HUES64 (cell line): ENCODE results near the gene HYCC2. TPM values are rescaled to one million over a fixed set of nuclear protein-coding genes. Genes with fewer than 3 reads are reported as not detected.
A peak's percentile ranks its signal among the peaks of the same experiment; 100 is the strongest.
"Not testable (repeated sequence)": the region's sequence is repeated elsewhere in the genome, so short reads cannot be mapped to it uniquely, and the experiment has no call there.

ENCODE experiments used
- H3K27ac ChIP-seq: 2 replicates; pipeline ENCODE4 v1.7.0; 2013; ENCODE audit warnings: low read depth, low read length, inconsistent platforms
- H3K27me3 ChIP-seq: 2 replicates; pipeline ENCODE4 v1.6.1; 2013; ENCODE audit warnings: mild to moderate bottlenecking, low read length; ENCODE audit not compliant: insufficient read depth
- H3K36me3 ChIP-seq: 2 replicates; pipeline ENCODE4 v1.6.1; 2013; ENCODE audit warnings: mild to moderate bottlenecking, low read length; ENCODE audit not compliant: insufficient read depth
- H3K4me1 ChIP-seq: 2 replicates; pipeline ENCODE4 v1.6.1; 2013; ENCODE audit warnings: mild to moderate bottlenecking, low read length, moderate library complexity; ENCODE audit not compliant: insufficient read depth
- H3K4me3 ChIP-seq: 2 replicates; pipeline ENCODE4 v1.5.1; 2013; ENCODE audit warnings: mild to moderate bottlenecking, low read length, moderate library complexity
- H3K9ac ChIP-seq: 2 replicates; pipeline ENCODE4 v1.6.1; 2013; ENCODE audit warnings: mild to moderate bottlenecking, low read depth, low read length
- H3K9me3 ChIP-seq: 2 replicates; pipeline ENCODE4 v1.6.1; 2013; ENCODE audit warnings: low read depth, low read length; ENCODE audit not compliant: insufficient read depth
- WGBS: fragments of 150-250, 120-280 bp; methylation state at CpG from one replicate; pipeline ENCODE4 v1.1.7; 2013; ENCODE audit warnings: missing lambda C conversion rate; 5-methylcytosine and 5-hydroxymethylcytosine counted together
- polyA plus RNA-seq, 2 experiments: library from polyadenylated mRNA; stranded (reverse); fragments of 50-300 nt; gene quantifications; one replicate each; pipeline ENCODE4 v1.2.3, GENCODE V29; 2013

The HYCC2 gene
- polyA plus RNA-seq (2013, experiment 1 of 2), result 2.7 TPM
- 2.7 TPM for polyA plus RNA-seq (2013, experiment 2 of 2)

- peak within 1 kb of the TSS; percentile 86 for H3K4me3 ChIP-seq
- peaks cover 3% of the 10 kb centered on the region; the same call in 1 of the 2 replicates for H3K4me1 ChIP-seq
- H3K9me3 ChIP-seq, result no peaks in the 10 kb centered on the region
- H3K36me3 ChIP-seq, result no peaks in the 10 kb centered on the region
- WGBS, result 0% methylated on average over 34 of the region's 34 CpGs
- H3K27me3 ChIP-seq, result no peaks in the 10 kb centered on the region
- peak within 1 kb of the TSS; percentile 85 for H3K9ac ChIP-seq
- H3K27ac ChIP-seq, result peak within 1 kb of the TSS; percentile 87
Measured at GRCh38 chr2:201071479-201072200, at the start of gene HYCC2, which contains the start of gene NDUFB3. HYCC2 (minus strand) TSS chr2:201071671; CDS start chr2:201024009, 47,662 bp downstream. NDUFB3 (plus strand) TSS chr2:201072001; CDS start chr2:201078883, 6,882 bp downstream.

GRCh38 chr2:201118961-201119854 lies 47.7 kb upstream of the HYCC2 start:
- Histone ChIP-seq H3K27me3 (no peaks in the 10 kb centered on the region), H3K4me3 (peak overlapping the region; percentile 70), H3K9ac (peak overlapping the region; percentile 72), H3K36me3 (no peaks in the 10 kb centered on the region), H3K9me3 (no peaks in the 10 kb centered on the region), H3K4me1 (peaks cover 13% of the 10 kb centered on the region), H3K27ac (peak overlapping the region; percentile 45; the same call in 1 of the 2 replicates)
- WGBS, result 43% methylated on average over 12 of the region's 12 CpGs

- Histone ChIP-seq H3K27ac (peak overlapping the region; percentile 45), H3K9ac (peak overlapping the region; percentile 72)
- 8% methylated on average over 48 of the region's 48 CpGs for WGBS
Measured at GRCh38 chr2:201118121-201118960, 46.9 kb upstream of the HYCC2 start.

GRCh38 chr2:201117735-201118094 lies 46.2 kb upstream of the HYCC2 start:
- Histone ChIP-seq H3K4me1 (peaks cover 13% of the 10 kb centered on the region), H3K4me3 (peak overlapping the region; percentile 70), H3K9ac (peak overlapping the region; percentile 72; the same call in 1 of the 2 replicates)
- H3K27me3 ChIP-seq, H3K36me3 ChIP-seq, H3K9me3 ChIP-seq, H3K27ac ChIP-seq: not testable (repeated sequence)
- 85% methylated on average over 13 of the region's 13 CpGs for WGBS

More at GRCh38 chr2:201118121-201118960, 46.9 kb upstream of the HYCC2 start:
- no peaks in the 10 kb centered on the region for H3K36me3 ChIP-seq
- no peaks in the 10 kb centered on the region for H3K27me3 ChIP-seq
- H3K4me3 ChIP-seq, result peak overlapping the region; percentile 70
- peaks cover 13% of the 10 kb centered on the region for H3K4me1 ChIP-seq
- H3K9me3 ChIP-seq, result no peaks in the 10 kb centered on the region

GRCh38 chr2:201116959-201117734 lies 45.7 kb upstream of the HYCC2 start:
- Histone ChIP-seq H3K27me3 (no peaks in the 10 kb centered on the region), H3K9me3 (no peaks in the 10 kb centered on the region), H3K9ac (peak overlapping the region; percentile 72), H3K36me3 (no peaks in the 10 kb centered on the region), H3K4me3 (peak overlapping the region; percentile 66), H3K4me1 (peaks cover 13% of the 10 kb centered on the region), H3K27ac (peak overlapping the region; percentile 72)
- 64% methylated on average over 22 of the region's 22 CpGs for WGBS

- 54% methylated on average over 75 of the region's 75 CpGs for WGBS
- Histone ChIP-seq H3K9me3 (no peaks in the 10 kb centered on the region), H3K4me3 (peak within 1 kb of the TSS; percentile 66), H3K4me1 (peaks cover 13% of the 10 kb centered on the region), H3K36me3 (no peaks in the 10 kb centered on the region), H3K27ac (peak within 1 kb of the TSS; percentile 72), H3K27me3 (no peaks in the 10 kb centered on the region), H3K9ac (peak within 1 kb of the TSS; percentile 72)
Measured at GRCh38 chr2:201116115-201116958, 44.9 kb upstream of the HYCC2 start, which contains the start of gene CFLAR. CFLAR (plus strand) TSS chr2:201116164; CDS start chr2:201129866, 13,702 bp downstream.

- no peaks in the 10 kb centered on the region for H3K27me3 ChIP-seq
- no peak overlapping the region for H3K9ac ChIP-seq
- H3K27ac ChIP-seq, result no peak overlapping the region
- H3K9me3 ChIP-seq, result no peaks in the 10 kb centered on the region
- H3K4me1 ChIP-seq, result peaks cover 13% of the 10 kb centered on the region
- no peaks in the 10 kb centered on the region for H3K36me3 ChIP-seq
- H3K4me3 ChIP-seq, result no peak overlapping the region
Measured at GRCh38 chr2:201114846-201115245, 43.4 kb upstream of the HYCC2 start.

- H3K9me3 ChIP-seq, result no peaks in the 10 kb centered on the region
- H3K4me1 ChIP-seq, result peaks cover 13% of the 10 kb centered on the region
- no peak overlapping the region for H3K4me3 ChIP-seq
- WGBS, result 95% methylated on average over 3 of the region's 4 CpGs
- no peak overlapping the region for H3K9ac ChIP-seq
- H3K27me3 ChIP-seq, result no peaks in the 10 kb centered on the region
- no peaks in the 10 kb centered on the region for H3K36me3 ChIP-seq
- no peak overlapping the region for H3K27ac ChIP-seq
Measured at GRCh38 chr2:201114350-201114749, 42.9 kb upstream of the HYCC2 start.

- Histone ChIP-seq H3K36me3 (no peaks in the 10 kb centered on the region), H3K27ac (no peak overlapping the region), H3K4me1 (no peaks in the 10 kb centered on the region), H3K9me3 (no peaks in the 10 kb centered on the region), H3K9ac (no peak overlapping the region), H3K27me3 (no peaks in the 10 kb centered on the region), H3K4me3 (no peak overlapping the region)
- WGBS, result 100% methylated on average over 3 of the region's 3 CpGs
Measured at GRCh38 chr2:201111096-201111495, 39.6 kb upstream of the HYCC2 start.
